Measurements from ENCODE around the gene DUSP1. TPM values are rescaled to one million over a fixed set of nuclear protein-coding genes. Genes with fewer than 3 reads are reported as not detected.

The DUSP1 gene
- total and polyA plus RNA-seq, 2 of the 4 experiments (the other 2 are of a cell fraction): 304 to 467 TPM

DNA sequence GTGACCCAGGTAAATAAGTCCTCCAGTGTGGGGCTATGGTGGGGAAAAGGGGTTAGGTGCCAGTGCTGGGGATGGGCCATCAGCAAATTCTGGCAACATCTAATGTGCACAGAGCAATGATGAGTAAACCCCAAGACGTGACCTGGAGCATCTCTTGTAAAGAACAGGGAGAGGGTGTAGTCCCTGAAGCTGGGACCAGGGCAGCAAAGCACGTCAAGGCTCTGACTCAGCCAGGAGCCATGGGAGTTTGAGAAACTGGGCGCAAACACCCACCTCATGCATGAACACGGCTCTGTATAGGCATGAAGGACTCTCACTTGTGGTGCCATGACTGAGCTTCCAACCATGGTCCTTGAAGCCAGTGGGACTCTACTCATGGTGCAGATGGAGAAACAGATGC lies 51.8 kb downstream of the DUSP1 start:
- BruUV-seq (replicated peaks): no TSS peak
- H3K23ac ChIP-seq (ENCODE audit: low read depth, low read length): no peak overlapping the region
- intact Hi-C loops (cut with micrococcal nuclease) (loop anchor here (10.0 kb wide), 2 partner anchors 116 to 186 kb away; partner anchors contain the start of gene ERGIC1), dilution Hi-C loops (cut with HindIII; ENCODE audit: low sequenced_read_pairs, unreplicated experiment) (no loop called here), in situ Hi-C loops (cut with MboI; ENCODE audit: low sequenced_read_pairs) (loop anchor here (5.0 to 25.0 kb wide), 3 partner anchors 48 to 868 kb away; no protein-coding TSS in a partner anchor)
- H3K79me1 ChIP-seq (ENCODE audit: low read depth in 1 of 2, low read length in 2 of 2): peaks cover 0 to 5% of the 10 kb centered on the region in 2 experiments; a peak in 2 of 4 replicates
- H3K27me3 ChIP-seq (ENCODE audit: control insufficient read depth, insufficient read depth, low read length): peaks cover 2% of the 10 kb centered on the region; the same call in 1 of the 2 replicates
- H4K20me1 ChIP-seq (ENCODE audit: insufficient read depth, low read length): no peaks in the 10 kb centered on the region
- H2BK5ac ChIP-seq (ENCODE audit: low read depth, low read length, poor library complexity, severe bottlenecking): peak overlapping the region; percentile 45
- H3K36me3 ChIP-seq (ENCODE audit: control insufficient read depth, insufficient read depth, low read length): no peaks in the 10 kb centered on the region
- H3K4me2 ChIP-seq (ENCODE audit: low read depth, low read length): no peak overlapping the region
- POLR2A ChIA-PET (ENCODE audit: unreplicated experiment): no interaction called here
- CTCF ChIA-PET: no interaction called here
- no peak overlapping the region for H3K27ac ChIP-seq (ENCODE audit: insufficient read depth, low read length)
- H3K9me3 ChIP-seq (ENCODE audit: control insufficient read depth, insufficient read depth, low read length): no peaks in the 10 kb centered on the region
- no peak overlapping the region for H4K5ac ChIP-seq (ENCODE audit: low read depth, low read length)
- WGBS, 2 experiments (ENCODE audit: extremely low coverage in 2 of 2, insufficient read length in 1 of 2): 78% methylated on average over 1 of the region's 4 CpGs; no CpG with 5 or more reads in 1 of the 2 experiments
- no peak overlapping the region for H4K8ac ChIP-seq (ENCODE audit: low read depth in 2 of 2, low read length in 2 of 2)
- no peak overlapping the region; the same call in 2 of the 3 replicates for H2BK15ac ChIP-seq (ENCODE audit: low read depth, low read length)
- no peak overlapping the region for H3K14ac ChIP-seq (replicated peaks; ENCODE audit: low read depth, low read length)
- no peak overlapping the region for H3K4me3 ChIP-seq (ENCODE audit: insufficient read depth, low read depth, low read length)
- H3K4me1 ChIP-seq (ENCODE audit: control insufficient read depth, insufficient read depth, low read length): peaks cover 11% of the 10 kb centered on the region
- H3K4ac ChIP-seq (ENCODE audit: low read depth, low read length): no peak overlapping the region
- H4K91ac ChIP-seq (ENCODE audit: insufficient read depth, low read depth, low read length): no peak overlapping the region
- no peak overlapping the region for H3K9ac ChIP-seq (ENCODE audit: low read depth, low read length)
- no peak for ATAC-seq (ENCODE audit: low read depth)
- no peak overlapping the region for H3K18ac ChIP-seq (ENCODE audit: low read depth, low read length)
- peaks cover 6% of the 10 kb centered on the region; the same call in 1 of the 2 replicates for H3K9me1 ChIP-seq (ENCODE audit: insufficient read depth, low read length)
- H3K56ac ChIP-seq (ENCODE audit: extremely low read depth, insufficient read depth, low read length): no peak overlapping the region
- TF ChIP-seq, protein P1, sequence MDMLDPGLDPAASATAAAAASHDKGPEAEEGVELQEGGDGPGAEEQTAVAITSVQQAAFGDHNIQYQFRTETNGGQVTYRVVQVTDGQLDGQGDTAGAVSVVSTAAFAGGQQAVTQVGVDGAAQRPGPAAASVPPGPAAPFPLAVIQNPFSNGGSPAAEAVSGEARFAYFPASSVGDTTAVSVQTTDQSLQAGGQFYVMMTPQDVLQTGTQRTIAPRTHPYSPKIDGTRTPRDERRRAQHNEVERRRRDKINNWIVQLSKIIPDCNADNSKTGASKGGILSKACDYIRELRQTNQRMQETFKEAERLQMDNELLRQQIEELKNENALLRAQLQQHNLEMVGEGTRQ (IDR thresholded peaks at IDR 0.05; ENCODE audit: low read depth, low read length): no peak
- TF ChIP-seq MAZ (IDR thresholded peaks at IDR 0.05; ENCODE audit: borderline replicate concordance, low read depth, low read length): no peak
- TF ChIP-seq, protein P2, sequence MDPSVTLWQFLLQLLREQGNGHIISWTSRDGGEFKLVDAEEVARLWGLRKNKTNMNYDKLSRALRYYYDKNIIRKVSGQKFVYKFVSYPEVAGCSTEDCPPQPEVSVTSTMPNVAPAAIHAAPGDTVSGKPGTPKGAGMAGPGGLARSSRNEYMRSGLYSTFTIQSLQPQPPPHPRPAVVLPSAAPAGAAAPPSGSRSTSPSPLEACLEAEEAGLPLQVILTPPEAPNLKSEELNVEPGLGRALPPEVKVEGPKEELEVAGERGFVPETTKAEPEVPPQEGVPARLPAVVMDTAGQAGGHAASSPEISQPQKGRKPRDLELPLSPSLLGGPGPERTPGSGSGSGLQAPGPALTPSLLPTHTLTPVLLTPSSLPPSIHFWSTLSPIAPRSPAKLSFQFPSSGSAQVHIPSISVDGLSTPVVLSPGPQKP (IDR thresholded peaks at IDR 0.05; ENCODE audit: borderline replicate concordance, low read depth, low read length): no peak
- no peak for TF ChIP-seq RAD21 (IDR thresholded peaks at IDR 0.05; ENCODE audit: low read length)
- no peak for TF ChIP-seq BHLHE40 (IDR thresholded peaks at IDR 0.05; ENCODE audit: low read depth, low read length)
- TF ChIP-seq MAFK (IDR thresholded peaks at IDR 0.05; ENCODE audit: low read depth, low read length): no peak
- TF ChIP-seq RFX5 (IDR thresholded peaks at IDR 0.05; ENCODE audit: low read depth, low read length): no peak
- H2AK9ac ChIP-seq (replicated peaks; ENCODE audit: low read depth, low read length, poor library complexity): no peak overlapping the region
- H2BK20ac ChIP-seq (ENCODE audit: low read depth, low read length): no peak overlapping the region
- H2BK120ac ChIP-seq (ENCODE audit: low read depth, low read length): no peak overlapping the region
- no peak overlapping the region for H2AK5ac ChIP-seq (ENCODE audit: low read depth, low read length)
- H2AFZ ChIP-seq (replicated peaks; ENCODE audit: low read length, poor library complexity): no peak overlapping the region
- DNase-seq: no peak
